A673 (cell line): Measurements from ENCODE around the gene PNN. TPM values are rescaled to one million over a fixed set of nuclear protein-coding genes. Genes with fewer than 3 reads are reported as not detected.

Experiments used
- BruUV-seq: library from RNA; stranded (reverse); fragments of 400-500 nt; replicated peaks from 2 replicates; lab custom pipeline; 2021; lab: Mats Ljungman, UMichigan
- CTCF ChIA-PET: fragments of 300-600 bp; sonication (Branson Sonifier 250); formaldehyde crosslinking; loops from one replicate; lab custom pipeline; 2022; ENCODE audit warnings: antibody characterized with exemption; lab: Charles Lee
- POLR2A ChIA-PET: fragments of 300-600 bp; sonication (Branson Sonifier 250); formaldehyde crosslinking; loops from one replicate; lab custom pipeline; 2022; ENCODE audit warnings: antibody characterized with exemption; ENCODE audit not compliant: low non-redundant PET; lab: Charles Lee
- DNase-seq: peaks from one replicate; pipeline ENCODE4 v3.0.0-alpha.2; 2015; ENCODE audit warnings: low spot score
- H3K27ac ChIP-seq: fragments of 200-600 bp; sonication (generic); 2 replicates; pipeline ENCODE4 v1.5.1; 2016; ENCODE audit warnings: mixed run types, low read depth, mild to moderate bottlenecking, mixed read lengths, antibody characterized with exemption, low read length; ENCODE audit not compliant: poor library complexity, severe bottlenecking
- H3K27me3 ChIP-seq: fragments of 200-600 bp; sonication (generic); replicated peaks from 2 replicates; pipeline ENCODE4 v1.6.1; 2017; ENCODE audit warnings: mixed run types, low read depth, mild to moderate bottlenecking, mixed read lengths, antibody characterized with exemption, low read length; ENCODE audit not compliant: insufficient read depth, poor library complexity
- H3K36me3 ChIP-seq: fragments of 200-600 bp; sonication (generic); 2 replicates; pipeline ENCODE4 v1.6.1; 2016; ENCODE audit warnings: mixed run types, mild to moderate bottlenecking, mixed read lengths, antibody characterized with exemption, low read length; ENCODE audit not compliant: insufficient read depth, poor library complexity, severe bottlenecking
- H3K4me1 ChIP-seq: fragments of 200-600 bp; sonication (generic); 2 replicates; pipeline ENCODE4 v1.6.1; 2017; ENCODE audit warnings: mixed run types, mild to moderate bottlenecking, mixed read lengths, antibody characterized with exemption, low read length; ENCODE audit not compliant: insufficient read depth, poor library complexity, severe bottlenecking
- H3K4me3 ChIP-seq: fragments of 200-600 bp; sonication (generic); 2 replicates; pipeline ENCODE4 v1.5.1; 2016; ENCODE audit warnings: low read depth, mixed run types, mild to moderate bottlenecking, mixed read lengths, low read length; ENCODE audit not compliant: poor library complexity, severe bottlenecking
- H3K9me3 ChIP-seq: fragments of 200-600 bp; sonication (generic); 2 replicates; pipeline ENCODE4 v1.6.1; 2016; ENCODE audit warnings: mixed run types, low read depth, mild to moderate bottlenecking, mixed read lengths, antibody characterized with exemption, low read length; ENCODE audit not compliant: poor library complexity, severe bottlenecking
- EZH2 ChIP-seq: fragments of 200-600 bp; sonication (generic); IDR thresholded peaks from 2 replicates; pipeline ENCODE4 v1.6.1; 2017; ENCODE audit warnings: borderline replicate concordance, low read depth, mild to moderate bottlenecking, mixed read lengths, antibody characterized with exemption, low read length; ENCODE audit not compliant: poor library complexity, severe bottlenecking
- intact Hi-C: fragments of 100-400 bp; cut with micrococcal nuclease; formaldehyde crosslinking; loops from one replicate; pipeline ENCODE4 v1.10.0; 2022; ENCODE audit not compliant: unreplicated experiment
- total RNA-seq: library from RNA; stranded (reverse); gene quantifications from 2 replicates; pipeline ENCODE4 v1.2.3, GENCODE V29; 2021
- TF ChIP-seq, protein P1 (sequence below): fragments of 300-800, 200-600 bp; sonication (generic); conservative IDR thresholded peaks from 2 replicates; pipeline ENCODE4 v1.5.1; 2017; ENCODE audit warnings: low read depth, mild to moderate bottlenecking, antibody characterized with exemption, low read length, moderate library complexity, mixed read lengths

PNN gene
- total RNA-seq, 1 experiment from 2014 or later: 146 TPM

DNA sequence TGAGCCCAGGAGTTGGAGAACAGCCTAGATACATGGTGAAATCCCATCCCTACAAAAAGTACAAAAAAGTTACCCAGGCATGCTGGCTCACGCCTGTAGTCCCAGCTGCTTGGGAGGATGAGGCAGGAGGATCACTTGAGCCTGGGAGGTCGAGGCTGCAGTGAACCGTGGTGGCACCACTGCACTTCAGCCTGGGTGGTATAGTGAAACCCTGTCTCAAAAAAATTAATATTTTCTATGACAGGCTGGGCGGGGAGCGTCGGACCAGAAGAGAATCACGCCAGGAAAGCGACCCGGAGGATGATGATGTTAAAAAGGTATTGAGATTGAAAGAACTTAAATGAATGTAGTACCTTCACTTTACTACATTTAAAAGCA, 2.1 kb downstream of the PNN start:
- intact Hi-C loops: no loop called here
- ChIA-PET CTCF (no interaction called here), POLR2A (no interaction called here)
- H3K9me3 ChIP-seq: no peaks in the 10 kb centered on the region
- H3K27ac ChIP-seq: no peak overlapping the region
- no TSS peak for BruUV-seq
- no peaks in the 10 kb centered on the region for H3K27me3 ChIP-seq
- peaks cover 65% of the 10 kb centered on the region for H3K36me3 ChIP-seq
- TF ChIP-seq, protein P1, sequence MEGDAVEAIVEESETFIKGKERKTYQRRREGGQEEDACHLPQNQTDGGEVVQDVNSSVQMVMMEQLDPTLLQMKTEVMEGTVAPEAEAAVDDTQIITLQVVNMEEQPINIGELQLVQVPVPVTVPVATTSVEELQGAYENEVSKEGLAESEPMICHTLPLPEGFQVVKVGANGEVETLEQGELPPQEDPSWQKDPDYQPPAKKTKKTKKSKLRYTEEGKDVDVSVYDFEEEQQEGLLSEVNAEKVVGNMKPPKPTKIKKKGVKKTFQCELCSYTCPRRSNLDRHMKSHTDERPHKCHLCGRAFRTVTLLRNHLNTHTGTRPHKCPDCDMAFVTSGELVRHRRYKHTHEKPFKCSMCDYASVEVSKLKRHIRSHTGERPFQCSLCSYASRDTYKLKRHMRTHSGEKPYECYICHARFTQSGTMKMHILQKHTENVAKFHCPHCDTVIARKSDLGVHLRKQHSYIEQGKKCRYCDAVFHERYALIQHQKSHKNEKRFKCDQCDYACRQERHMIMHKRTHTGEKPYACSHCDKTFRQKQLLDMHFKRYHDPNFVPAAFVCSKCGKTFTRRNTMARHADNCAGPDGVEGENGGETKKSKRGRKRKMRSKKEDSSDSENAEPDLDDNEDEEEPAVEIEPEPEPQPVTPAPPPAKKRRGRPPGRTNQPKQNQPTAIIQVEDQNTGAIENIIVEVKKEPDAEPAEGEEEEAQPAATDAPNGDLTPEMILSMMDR: no peak
- no peak for TF ChIP-seq EZH2
- H3K4me1 ChIP-seq: peaks cover 11% of the 10 kb centered on the region
- DNase-seq: no peak
- H3K4me3 ChIP-seq: no peak overlapping the region

DNA sequence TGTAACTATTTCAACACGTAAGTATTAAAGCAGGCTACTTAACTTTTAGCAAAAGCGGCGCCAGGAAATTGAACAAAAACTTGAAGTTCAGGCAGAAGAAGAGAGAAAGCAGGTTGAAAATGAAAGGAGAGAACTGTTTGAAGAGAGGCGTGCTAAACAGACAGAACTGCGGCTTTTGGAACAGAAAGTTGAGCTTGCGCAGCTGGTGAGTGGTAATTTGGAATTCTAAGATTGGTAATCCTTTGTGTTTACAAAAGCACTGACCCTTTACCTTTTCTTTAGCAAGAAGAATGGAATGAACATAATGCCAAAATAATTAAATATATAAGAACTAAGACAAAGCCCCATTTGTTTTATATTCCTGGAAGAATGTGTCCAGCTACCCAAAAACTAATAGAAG, 4.0 kb downstream of the PNN start:
- Histone ChIP-seq H3K36me3 (peaks cover 84% of the 10 kb centered on the region), H3K4me3 (no peak overlapping the region), H3K4me1 (peaks cover 11% of the 10 kb centered on the region), H3K27ac (no peak overlapping the region), H3K27me3 (no peaks in the 10 kb centered on the region), H3K9me3 (no peaks in the 10 kb centered on the region)
- intact Hi-C loops: no loop called here
- no peak for DNase-seq
- POLR2A ChIA-PET: no interaction called here
- TF ChIP-seq EZH2: no peak
- TF ChIP-seq, protein P1: no peak
- CTCF ChIA-PET: no interaction called here
- no TSS peak for BruUV-seq

DNA sequence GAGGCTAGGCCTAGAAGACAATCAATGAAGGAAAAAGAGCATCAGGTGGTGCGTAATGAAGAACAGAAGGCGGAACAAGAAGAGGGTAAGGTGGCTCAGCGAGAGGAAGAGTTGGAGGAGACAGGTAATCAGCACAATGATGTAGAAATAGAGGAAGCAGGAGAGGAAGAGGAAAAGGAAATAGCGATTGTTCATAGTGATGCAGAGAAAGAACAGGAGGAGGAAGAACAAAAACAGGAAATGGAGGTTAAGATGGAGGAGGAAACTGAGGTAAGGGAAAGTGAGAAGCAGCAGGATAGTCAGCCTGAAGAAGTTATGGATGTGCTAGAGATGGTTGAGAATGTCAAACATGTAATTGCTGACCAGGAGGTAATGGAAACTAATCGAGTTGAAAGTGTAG, 5.5 kb downstream of the PNN start:
- no peak overlapping the region for H3K4me3 ChIP-seq
- TF ChIP-seq, protein P1: no peak
- TF ChIP-seq EZH2: no peak
- no peaks in the 10 kb centered on the region for H3K9me3 ChIP-seq
- CTCF ChIA-PET: no interaction called here
- intact Hi-C loops: no loop called here
- POLR2A ChIA-PET: no interaction called here
- BruUV-seq: no TSS peak
- H3K27me3 ChIP-seq: no peaks in the 10 kb centered on the region
- no peak for DNase-seq
- no peak overlapping the region for H3K27ac ChIP-seq
- peaks cover 91% of the 10 kb centered on the region for H3K36me3 ChIP-seq
- peaks cover 11% of the 10 kb centered on the region for H3K4me1 ChIP-seq
